Right atrium auricular region (tissue), 2 donors: ENCODE measurements around the gene LYVE1. TPM values are rescaled to one million over a fixed set of nuclear protein-coding genes. Genes with fewer than 3 reads are reported as not detected.

Source experiments
- DNase-seq: peaks from one replicate; pipeline ENCODE4 v3.0.0-alpha.2; 2019; ENCODE audit warnings: low spot score
- H3K27ac ChIP-seq, 2 donors: fragments of 200-600 bp; sonication (generic); 1 replicate in 1 of 2; 2 replicates in 1 of 2; pipeline ENCODE4 v1.5.1; 2016 to 2019
- H3K27me3 ChIP-seq, 2 donors: fragments of 200-600 bp; sonication (generic); one replicate each; pipeline versions ENCODE4 v1.5.1 to v1.6.0; 2017 to 2019
- H3K36me3 ChIP-seq: fragments of 200-600 bp; sonication (generic); one replicate; pipeline ENCODE4 v1.5.1; 2016
- H3K4me1 ChIP-seq, 2 donors: fragments of 200-600 bp; sonication (generic); one replicate each; pipeline versions ENCODE4 v1.5.1 to v1.6.0; 2017 to 2019
- H3K4me3 ChIP-seq, 2 donors: fragments of 200-600 bp; sonication (generic); 1 replicate in 1 of 2; 2 replicates in 1 of 2; pipeline ENCODE4 v1.5.1; 2017 to 2019; ENCODE audit warnings: mild to moderate bottlenecking in 1 of 2, moderate library complexity in 1 of 2
- H3K9me3 ChIP-seq, 2 donors: fragments of 200-600 bp; sonication (generic); one replicate each; pipeline ENCODE4 v1.5.1; 2019
- CTCF ChIP-seq, 2 donors: fragments of 200-600 bp; sonication (generic); IDR thresholded peaks; one replicate each; pipeline ENCODE4 v1.5.1; 2019; ENCODE audit warnings: antibody characterized with exemption in 2 of 2
- total RNA-seq, 2 donors: library from RNA; depleted of rRNA; stranded (reverse); fragments of >200 nt; gene quantifications; one replicate each; pipeline ENCODE4 v1.1.0, GENCODE V29; 2016

Gene LYVE1
- total RNA-seq, 2 donors from 2014 or later, result 15.9 to 45.0 TPM

DNA sequence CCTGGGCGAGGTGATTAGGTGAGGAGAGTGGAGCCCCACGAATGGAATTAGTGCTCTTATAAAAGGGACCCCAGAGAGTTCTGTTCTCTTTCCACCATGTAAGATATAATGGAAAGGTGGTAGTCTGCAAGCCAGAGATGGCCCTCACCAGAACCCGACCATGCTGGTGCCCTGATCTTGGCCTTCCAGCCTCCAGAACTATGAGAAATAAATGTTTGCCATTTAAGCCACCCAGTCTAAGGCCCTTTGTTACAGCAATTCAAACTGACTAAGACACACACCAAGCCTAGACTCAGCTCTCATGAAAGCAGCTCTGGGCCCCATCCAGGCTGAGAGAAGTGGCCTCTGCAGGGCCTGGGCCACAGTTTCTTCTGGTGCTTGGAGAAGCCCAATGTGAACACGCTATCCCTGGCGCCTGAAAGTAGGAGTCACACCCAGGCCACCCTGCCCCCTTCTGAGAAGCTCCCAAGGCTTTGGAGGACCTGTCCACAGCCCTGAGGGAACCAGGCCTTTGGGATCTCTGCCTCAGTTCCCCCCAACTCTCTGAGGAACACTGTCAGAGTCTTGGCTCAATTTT is 35.3 kb upstream of the LYVE1 start:
- TF ChIP-seq CTCF (IDR thresholded peaks at IDR 0.05), result no peak
- Histone ChIP-seq H3K27ac (peak overlapping the region; percentile 49 to 54), H3K36me3 (no peaks in the 10 kb centered on the region), H3K9me3 (no peaks in the 10 kb centered on the region), H3K27me3 (no peaks in the 10 kb centered on the region), H3K4me3 (no peak overlapping the region), H3K4me1 (peaks cover 0 to 33% of the 10 kb centered on the region in 2 donors)
- DNase-seq, result no peak

DNA sequence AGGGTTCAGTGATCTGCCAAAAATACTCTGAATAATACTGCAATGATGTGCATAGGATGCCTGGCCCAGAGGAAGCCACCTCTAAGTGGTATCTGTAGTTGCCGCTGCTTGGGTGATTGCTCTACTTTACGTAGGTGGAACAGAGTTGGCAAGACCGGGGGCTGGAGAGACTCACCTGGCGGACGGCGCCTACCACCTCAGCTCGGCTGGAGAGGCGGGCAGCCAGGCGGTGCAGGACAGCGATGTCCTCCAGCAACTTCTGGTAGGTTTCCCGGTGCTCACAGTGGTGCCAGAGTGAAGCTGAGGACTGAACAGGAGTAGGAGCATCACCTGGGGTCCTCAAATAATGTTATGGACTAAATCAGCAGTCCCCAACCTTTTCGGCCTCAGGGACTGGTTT is 34.5 kb upstream of the LYVE1 start:
- TF ChIP-seq CTCF (IDR thresholded peaks at IDR 0.05), result no peak
- Histone ChIP-seq H3K27ac (no peak overlapping the region), H3K27me3 (no peaks in the 10 kb centered on the region), H3K4me1 (peaks cover 0 to 33% of the 10 kb centered on the region in 2 donors), H3K9me3 (no peaks in the 10 kb centered on the region), H3K4me3 (no peak overlapping the region), H3K36me3 (no peaks in the 10 kb centered on the region)
- no peak for DNase-seq

GRCh38 chr11:10602366-10602765 is 33.9 kb upstream of the LYVE1 start:
- H3K27ac ChIP-seq, result no peak overlapping the region
- no peak for TF ChIP-seq CTCF (IDR thresholded peaks at IDR 0.05)
- H3K36me3 ChIP-seq, result no peaks in the 10 kb centered on the region
- H3K4me3 ChIP-seq, result no peak overlapping the region
- H3K9me3 ChIP-seq, result no peaks in the 10 kb centered on the region
- H3K27me3 ChIP-seq, result no peaks in the 10 kb centered on the region
- H3K4me1 ChIP-seq, result peaks cover 0 to 30% of the 10 kb centered on the region in 2 donors
- DNase-seq, result no peak

GRCh38 chr11:10601837-10602236 is 33.4 kb upstream of the LYVE1 start:
- Histone ChIP-seq H3K4me3 (no peak overlapping the region), H3K36me3 (no peaks in the 10 kb centered on the region), H3K27me3 (no peaks in the 10 kb centered on the region), H3K9me3 (no peaks in the 10 kb centered on the region), H3K27ac (peak overlapping the region in 1 of 2 donors; percentile 28), H3K4me1 (peaks cover 0 to 25% of the 10 kb centered on the region in 2 donors)
- DNase-seq, result peak; percentile 73
- TF ChIP-seq CTCF (IDR thresholded peaks at IDR 0.05), result no peak

DNA sequence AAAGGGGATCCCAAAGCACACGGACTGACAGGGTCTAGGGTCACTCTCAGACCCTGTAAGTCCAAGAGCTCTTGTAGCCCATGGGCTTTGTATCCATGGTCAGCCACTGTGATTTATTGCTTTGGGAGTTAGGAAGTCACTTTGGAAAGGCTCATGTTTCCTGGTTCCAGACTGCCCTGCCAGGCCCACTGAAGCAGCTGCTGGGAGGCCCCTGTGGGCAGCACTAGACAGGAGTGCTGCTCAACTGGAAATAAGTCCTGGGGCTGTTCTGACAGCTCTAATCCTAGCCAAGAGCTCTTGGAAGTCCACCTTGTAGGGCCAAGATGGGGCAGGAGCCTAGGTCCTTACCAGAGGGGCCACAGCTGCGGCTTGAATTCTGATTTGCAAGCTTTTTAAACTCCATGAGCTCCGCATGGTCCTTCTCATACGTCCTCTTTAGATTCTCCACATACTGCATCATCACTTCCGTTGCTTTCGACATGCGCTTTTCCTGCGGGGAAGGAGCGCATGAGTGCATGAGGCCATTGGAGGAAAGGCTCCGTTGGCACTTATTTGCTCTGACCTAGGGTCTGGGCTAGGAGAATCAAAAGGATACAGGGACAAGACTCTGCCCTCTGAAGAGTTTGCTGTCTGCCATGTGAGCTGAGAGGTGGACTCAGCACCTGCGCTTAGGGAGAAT is 32.2 kb upstream of the LYVE1 start:
- TF ChIP-seq CTCF (IDR thresholded peaks at IDR 0.05), result no peak
- Histone ChIP-seq H3K4me1 (peaks cover 0 to 14% of the 10 kb centered on the region in 2 donors), H3K36me3 (no peaks in the 10 kb centered on the region)

More for the DNA sequence above, 32.2 kb upstream of the LYVE1 start:
- no peak for DNase-seq
- no peaks in the 10 kb centered on the region for H3K27me3 ChIP-seq
- H3K9me3 ChIP-seq, result no peaks in the 10 kb centered on the region
- peak overlapping the region in 1 of 2 donors; percentile 28 for H3K27ac ChIP-seq
- H3K4me3 ChIP-seq, result no peak overlapping the region
